Calu3 (cell line): Measurements from ENCODE around the gene NCF4. TPM values are rescaled to one million over a fixed set of nuclear protein-coding genes. Genes with fewer than 3 reads are reported as not detected.

Source experiments
- BruUV-seq: library from RNA; stranded (reverse); fragments of 400-500 nt; replicated peaks from 2 replicates; lab custom pipeline; 2021; lab: Mats Ljungman, UMichigan
- CTCF ChIA-PET: fragments of 300-600 bp; sonication (Branson Sonifier 250); formaldehyde crosslinking; loops from one replicate; lab custom pipeline; 2022; ENCODE audit warnings: antibody characterized with exemption; lab: Charles Lee
- DNase-seq: peaks from one replicate; pipeline ENCODE4 v3.0.0; 2022
- H3K27ac Mint-ChIP-seq: one replicate; pipeline ENCODE4 v1.8.0; 2022; ENCODE audit warnings: mixed read lengths; ENCODE audit not compliant: unreplicated experiment
- H3K27me3 Mint-ChIP-seq: one replicate; pipeline ENCODE4 v1.8.0; 2022; ENCODE audit warnings: mixed read lengths; ENCODE audit not compliant: unreplicated experiment
- H3K36me3 Mint-ChIP-seq: one replicate; pipeline ENCODE4 v1.8.0; 2022; ENCODE audit warnings: mild to moderate bottlenecking, moderate library complexity, mixed read lengths; ENCODE audit not compliant: insufficient read depth, unreplicated experiment
- H3K4me1 Mint-ChIP-seq: one replicate; pipeline ENCODE4 v1.8.0; 2022; ENCODE audit warnings: mild to moderate bottlenecking, low read depth, mixed read lengths; ENCODE audit not compliant: unreplicated experiment
- H3K4me3 Mint-ChIP-seq: one replicate; pipeline ENCODE4 v1.8.0; 2022; ENCODE audit warnings: mild to moderate bottlenecking, low read depth, moderate library complexity, mixed read lengths; ENCODE audit not compliant: unreplicated experiment
- H3K9me3 Mint-ChIP-seq: one replicate; pipeline ENCODE4 v1.8.0; 2022; ENCODE audit warnings: low read depth, mixed read lengths; ENCODE audit not compliant: unreplicated experiment
- intact Hi-C: fragments of 100-400 bp; cut with micrococcal nuclease; formaldehyde crosslinking; loops from one replicate; pipeline ENCODE4 v1.10.0; 2022; ENCODE audit not compliant: unreplicated experiment
- total RNA-seq: library from RNA; stranded (reverse); gene quantifications from 2 replicates; pipeline ENCODE4 v1.2.3, GENCODE V29; 2022
- TF ChIP-seq, protein P1 (sequence below): fragments of 200-600 bp; IDR thresholded peaks from one replicate; pipeline ENCODE4 v1.8.0; 2022; ENCODE audit warnings: antibody characterized with exemption; ENCODE audit not compliant: unreplicated experiment

The NCF4 gene
- total RNA-seq, 1 experiment from 2014 or later: not detected

DNA sequence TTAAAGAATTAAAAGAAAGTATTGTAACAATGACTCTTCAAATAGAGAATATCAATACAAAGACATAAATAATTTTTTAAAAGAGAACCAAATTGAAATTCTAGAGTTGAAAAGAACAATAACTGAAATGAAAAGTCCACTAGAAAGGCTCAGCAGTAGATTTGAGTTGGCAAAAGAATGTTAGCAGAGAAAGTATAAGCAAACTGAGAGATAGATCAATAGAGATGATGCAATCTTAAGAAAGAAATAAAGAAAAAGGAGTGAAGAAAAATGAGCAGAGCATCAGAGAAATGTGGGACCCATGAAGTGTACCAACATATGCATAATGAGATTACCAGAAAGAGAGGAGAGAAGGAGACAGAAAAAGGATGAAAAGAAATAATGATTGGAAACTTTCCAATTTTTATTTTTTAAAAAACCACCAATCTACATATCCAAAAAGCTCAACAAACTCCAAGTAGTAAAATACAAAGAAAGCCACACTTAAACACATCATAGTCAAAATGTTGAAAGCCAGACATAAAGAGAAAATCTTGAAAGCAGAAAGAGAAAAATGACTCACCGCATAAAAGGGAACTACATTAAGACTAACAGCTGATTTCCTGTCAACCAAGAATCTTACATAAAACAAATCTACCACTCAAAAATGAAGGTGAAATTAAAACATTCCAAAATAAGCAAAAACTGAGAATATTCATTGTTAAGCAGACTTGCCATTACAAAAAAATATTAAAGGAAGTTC is 20.9 kb downstream of the NCF4 start:
- H3K27me3 Mint-ChIP-seq: peaks cover 68% of the 10 kb centered on the region
- no peak overlapping the region for H3K4me3 Mint-ChIP-seq
- intact Hi-C loops: no loop called here
- TF ChIP-seq, protein P1, sequence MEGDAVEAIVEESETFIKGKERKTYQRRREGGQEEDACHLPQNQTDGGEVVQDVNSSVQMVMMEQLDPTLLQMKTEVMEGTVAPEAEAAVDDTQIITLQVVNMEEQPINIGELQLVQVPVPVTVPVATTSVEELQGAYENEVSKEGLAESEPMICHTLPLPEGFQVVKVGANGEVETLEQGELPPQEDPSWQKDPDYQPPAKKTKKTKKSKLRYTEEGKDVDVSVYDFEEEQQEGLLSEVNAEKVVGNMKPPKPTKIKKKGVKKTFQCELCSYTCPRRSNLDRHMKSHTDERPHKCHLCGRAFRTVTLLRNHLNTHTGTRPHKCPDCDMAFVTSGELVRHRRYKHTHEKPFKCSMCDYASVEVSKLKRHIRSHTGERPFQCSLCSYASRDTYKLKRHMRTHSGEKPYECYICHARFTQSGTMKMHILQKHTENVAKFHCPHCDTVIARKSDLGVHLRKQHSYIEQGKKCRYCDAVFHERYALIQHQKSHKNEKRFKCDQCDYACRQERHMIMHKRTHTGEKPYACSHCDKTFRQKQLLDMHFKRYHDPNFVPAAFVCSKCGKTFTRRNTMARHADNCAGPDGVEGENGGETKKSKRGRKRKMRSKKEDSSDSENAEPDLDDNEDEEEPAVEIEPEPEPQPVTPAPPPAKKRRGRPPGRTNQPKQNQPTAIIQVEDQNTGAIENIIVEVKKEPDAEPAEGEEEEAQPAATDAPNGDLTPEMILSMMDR: no peak
- BruUV-seq: no TSS peak
- no peak overlapping the region for H3K27ac Mint-ChIP-seq
- CTCF ChIA-PET: no interaction called here
- H3K36me3 Mint-ChIP-seq: no peaks in the 10 kb centered on the region
- peaks cover 6% of the 10 kb centered on the region for H3K9me3 Mint-ChIP-seq
- H3K4me1 Mint-ChIP-seq: no peaks in the 10 kb centered on the region
- no peak for DNase-seq

DNA sequence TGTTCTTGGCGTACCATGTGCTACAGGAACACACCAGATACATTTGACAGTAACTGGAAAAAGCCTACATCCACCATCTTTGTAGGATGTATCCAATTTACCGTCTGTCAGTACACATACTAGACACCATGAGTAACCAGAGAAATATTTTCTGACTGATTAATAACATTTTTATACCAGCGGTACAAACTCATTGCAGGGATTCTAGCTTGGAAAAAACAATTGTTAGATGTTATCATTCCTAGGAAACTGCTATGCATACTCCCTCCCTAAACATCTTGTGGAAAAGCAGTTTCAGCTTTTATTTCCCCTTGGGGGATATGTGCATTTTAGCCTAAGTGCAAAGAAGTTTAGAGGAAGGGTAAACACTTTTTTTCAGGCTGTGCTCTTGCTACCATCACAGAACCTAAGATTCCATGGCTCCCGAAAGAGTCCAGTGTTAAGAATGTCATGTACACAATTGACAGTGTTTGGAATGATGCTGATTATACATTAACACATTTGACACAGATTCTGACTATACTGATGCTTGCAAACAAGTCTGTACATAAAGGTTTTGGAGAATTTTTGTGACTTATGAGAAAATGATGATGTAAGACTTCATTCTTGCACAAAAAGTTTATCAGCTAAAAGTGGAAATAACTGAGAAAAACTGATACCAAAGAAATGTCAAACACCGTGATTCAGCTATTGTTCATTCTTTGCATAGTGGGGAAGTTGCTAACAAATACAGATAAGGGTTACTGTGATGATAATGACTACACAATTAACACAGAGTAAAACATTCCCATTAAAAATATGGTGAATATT is 23.7 kb downstream of the NCF4 start:
- intact Hi-C loops: no loop called here
- Mint-ChIP-seq H3K4me3 (no peak overlapping the region), H3K9me3 (peaks cover 6% of the 10 kb centered on the region), H3K4me1 (no peaks in the 10 kb centered on the region), H3K27me3 (peaks cover 58% of the 10 kb centered on the region), H3K27ac (no peak overlapping the region), H3K36me3 (no peaks in the 10 kb centered on the region)
- CTCF ChIA-PET: interaction anchor here (0.7 to 1.3 kb wide), 2 partner anchors 8 to 647 kb away, joined by 4 to 6 read pairs; no protein-coding TSS in a partner anchor
- no TSS peak for BruUV-seq
- TF ChIP-seq, protein P1: no peak
- DNase-seq: no peak

DNA sequence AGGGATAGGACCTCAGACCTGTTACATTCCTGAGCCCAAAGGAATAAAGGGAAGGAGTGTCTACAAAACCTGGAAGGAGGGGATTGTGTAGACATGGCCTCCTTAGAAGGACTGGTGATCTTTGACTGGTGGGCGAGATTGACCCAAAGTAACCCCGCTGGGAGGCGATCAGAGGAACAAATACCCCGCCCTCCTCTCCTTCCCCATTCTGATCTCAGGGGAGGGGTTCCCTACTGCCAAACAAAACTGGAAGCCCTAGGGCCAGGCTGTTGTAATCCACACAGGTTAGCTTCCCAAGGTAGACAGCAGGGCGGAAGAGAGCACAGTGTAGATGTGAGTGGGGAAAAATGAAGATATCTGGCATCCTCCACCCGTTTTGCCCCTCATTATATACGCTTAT is 24.7 kb downstream of the NCF4 start:
- H3K36me3 Mint-ChIP-seq: no peaks in the 10 kb centered on the region
- BruUV-seq: no TSS peak
- H3K4me1 Mint-ChIP-seq: no peaks in the 10 kb centered on the region
- DNase-seq: no peak
- intact Hi-C loops: no loop called here
- TF ChIP-seq, protein P1: no peak
- peaks cover 48% of the 10 kb centered on the region for H3K27me3 Mint-ChIP-seq
- no peak overlapping the region for H3K27ac Mint-ChIP-seq
- H3K9me3 Mint-ChIP-seq: peaks cover 6% of the 10 kb centered on the region
- CTCF ChIA-PET: no interaction called here
- no peak overlapping the region for H3K4me3 Mint-ChIP-seq

DNA sequence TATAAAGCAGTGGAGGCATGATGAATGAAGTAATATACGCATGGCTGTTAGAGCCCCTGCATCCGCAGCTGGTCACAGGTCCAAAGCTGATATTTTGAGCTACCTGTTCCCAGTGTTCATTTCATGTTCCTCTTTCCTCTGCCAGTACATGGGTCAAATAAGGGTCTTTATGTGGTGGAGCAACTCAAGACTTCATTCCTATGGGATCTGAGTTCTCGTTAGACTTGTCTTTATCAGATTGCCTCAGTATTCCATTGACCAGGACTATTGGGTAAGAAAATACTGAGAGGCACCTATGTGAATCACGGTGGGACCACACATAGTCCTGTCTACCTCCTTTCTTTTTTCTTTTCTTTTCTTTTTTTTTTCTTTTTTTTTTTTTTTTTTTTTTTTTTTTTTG is 25.2 kb downstream of the NCF4 start:
- no peak overlapping the region for H3K27ac Mint-ChIP-seq
- no peak overlapping the region for H3K4me3 Mint-ChIP-seq
- peaks cover 4% of the 10 kb centered on the region for H3K9me3 Mint-ChIP-seq
- no peak for DNase-seq
- TF ChIP-seq, protein P1: no peak
- no peaks in the 10 kb centered on the region for H3K36me3 Mint-ChIP-seq
- intact Hi-C loops: no loop called here
- no TSS peak for BruUV-seq
- H3K4me1 Mint-ChIP-seq: no peaks in the 10 kb centered on the region
- CTCF ChIA-PET: interaction anchor here (0.6 kb wide), 1 partner anchor 848 kb away, joined by 7 read pairs; no protein-coding TSS in a partner anchor
- peaks cover 43% of the 10 kb centered on the region for H3K27me3 Mint-ChIP-seq
